H1 (cell line): ENCODE results near the gene SHLD1. TPM values are rescaled to one million over a fixed set of nuclear protein-coding genes. Genes with fewer than 3 reads are reported as not detected.
A peak's percentile ranks its signal among the peaks of the same experiment; 100 is the strongest.

Experiments used
- CBX8 ChIP-seq: fragments of 300-800, 300-1000 bp; sonication (generic); IDR thresholded peaks from 2 replicates; pipeline ENCODE4 v1.7.1; 2016; ENCODE audit warnings: low read depth, low read length, borderline replicate concordance
- CHD1 ChIP-seq: IDR thresholded peaks from 2 replicates; pipeline ENCODE4 v1.6.1; 2012; ENCODE audit warnings: low read depth, low read length, improper control_type of control experiment
- CREB1 ChIP-seq: IDR thresholded peaks from 2 replicates; pipeline ENCODE4 v1.6.1; 2012; ENCODE audit warnings: inconsistent platforms
- EGR1 ChIP-seq: IDR thresholded peaks from 2 replicates; pipeline ENCODE4 v1.6.1; 2011; ENCODE audit warnings: low read depth, low read length, borderline replicate concordance
- EP300 ChIP-seq, 2 experiments: IDR thresholded peaks; 1 replicate in 1 of 2; 2 replicates in 1 of 2; pipeline ENCODE4 v1.6.1; 2011 to 2012; ENCODE audit warnings: low read depth in 2 of 2, low read length in 2 of 2, mild to moderate bottlenecking in 2 of 2, borderline replicate concordance in 1 of 2, inconsistent platforms in 1 of 2, moderate library complexity in 1 of 2
- FOSL1 ChIP-seq: IDR thresholded peaks from 2 replicates; pipeline ENCODE4 v1.6.1; 2011; ENCODE audit warnings: mild to moderate bottlenecking, low read depth, low read length, moderate library complexity; ENCODE audit not compliant: insufficient read depth
- HDAC2 ChIP-seq, 2 experiments: fragments of 300-600 bp in 1 of 2; sonication (generic) in 1 of 2; IDR thresholded peaks; 2 replicates each; pipeline ENCODE4 v1.6.1; 2011 to 2012; ENCODE audit warnings: low read depth in 2 of 2, low read length in 2 of 2, mild to moderate bottlenecking in 2 of 2, moderate library complexity in 2 of 2, borderline replicate concordance in 1 of 2, inconsistent platforms in 1 of 2
- JUN ChIP-seq: IDR thresholded peaks from 2 replicates; pipeline ENCODE4 v1.6.1; 2011; ENCODE audit warnings: low read depth, mild to moderate bottlenecking, improper control_type of control experiment, low read length
- JUND ChIP-seq: IDR thresholded peaks from 2 replicates; pipeline ENCODE4 v1.6.1; 2011; ENCODE audit warnings: mild to moderate bottlenecking, improper control_type of control experiment, low read length
- NRF1 ChIP-seq: IDR thresholded peaks from 2 replicates; pipeline ENCODE4 v1.6.1; 2011; ENCODE audit warnings: mild to moderate bottlenecking, low read depth, low read length, improper control_type of control experiment
- POLR2AphosphoS5 ChIP-seq: IDR thresholded peaks from 2 replicates; pipeline ENCODE4 v1.6.1; 2011; ENCODE audit warnings: low read depth, low read length
- RFX5 ChIP-seq: IDR thresholded peaks from 2 replicates; pipeline ENCODE4 v1.6.1; 2011; ENCODE audit warnings: low read depth, low read length, improper control_type of control experiment, borderline replicate concordance
- SAP30 ChIP-seq: fragments of 300-600 bp; sonication (generic); IDR thresholded peaks from 2 replicates; pipeline ENCODE4 v1.7.1; 2012; ENCODE audit warnings: low read length, moderate library complexity, mild to moderate bottlenecking, inconsistent platforms; ENCODE audit not compliant: insufficient read depth, insufficient replicate concordance
- SIN3A ChIP-seq, 2 experiments: IDR thresholded peaks in 1 of 2; conservative IDR thresholded peaks in 1 of 2; 2 replicates each; pipeline ENCODE4 v1.6.1; 2011 to 2012; ENCODE audit warnings: low read length in 2 of 2, improper control_type of control experiment in 1 of 2, low read depth in 1 of 2, mild to moderate bottlenecking in 1 of 2
- SIRT6 ChIP-seq: IDR thresholded peaks from one replicate; pipeline ENCODE4 v1.7.1; 2012; ENCODE audit warnings: low read length, inconsistent platforms
- SP2 ChIP-seq: IDR thresholded peaks from 2 replicates; pipeline ENCODE4 v1.6.1; 2012; ENCODE audit warnings: mild to moderate bottlenecking, low read length, inconsistent platforms
- SRF ChIP-seq: IDR thresholded peaks from 2 replicates; pipeline ENCODE4 v1.6.1; 2011; ENCODE audit warnings: mild to moderate bottlenecking, low read depth, low read length, moderate library complexity
- TAF1 ChIP-seq: IDR thresholded peaks from 2 replicates; pipeline ENCODE4 v1.6.1; 2011; ENCODE audit warnings: mild to moderate bottlenecking, low read depth, low read length
- TBP ChIP-seq: IDR thresholded peaks from 2 replicates; pipeline ENCODE4 v1.6.1; 2011; ENCODE audit warnings: low read depth, low read length, improper control_type of control experiment
- TEAD4 ChIP-seq: IDR thresholded peaks from 2 replicates; pipeline ENCODE4 v1.6.1; 2012; ENCODE audit warnings: low read depth, low read length, inconsistent platforms, mixed read lengths
- YY1 ChIP-seq: IDR thresholded peaks from 2 replicates; pipeline ENCODE4 v1.6.1; 2011; ENCODE audit warnings: low read depth, mild to moderate bottlenecking, low read length
- ZNF274 ChIP-seq: IDR thresholded peaks from 2 replicates; pipeline ENCODE4 v1.7.0; 2012; ENCODE audit warnings: low read length, borderline replicate concordance; ENCODE audit errors: extremely low read depth
- polyA plus RNA-seq, 7 experiments: library from polyadenylated mRNA; depleted of rRNA in 3 of 7; stranded (reverse) in 5 of 7; unstranded in 2 of 7; fragments of >200 nt in 5 of 7; fragments of 200-250 nt in 2 of 7; gene quantifications; 1 replicate in 5 of 7; 2 replicates in 1 of 7; 4 replicates in 1 of 7; pipeline versions ENCODE4 v1.2.1 to v1.2.3, GENCODE V29; 2011 to 2013; ENCODE audit warnings: missing spikeins in 2 of 7, mixed read lengths in 2 of 7
- total RNA-seq: library from RNA; stranded (reverse); fragmentation: NEBNext Ultra II Directional; extraction: Animal tissue kit (Norgen Biotek cat#: 25700); gene quantifications from 2 replicates; pipeline ENCODE4 v1.2.1, GENCODE V29; 2021
- TF ChIP-seq, protein P1 (sequence below): IDR thresholded peaks from 2 replicates; pipeline ENCODE4 v1.6.1; 2012; ENCODE audit warnings: inconsistent platforms

Gene SHLD1
- total and polyA plus RNA-seq, 2 of the 8 experiments (the other 6 are each of a cell fraction or from before 2014, with no cell fraction given): 4.2 to 6.5 TPM

- TF ChIP-seq SIN3A (conservative IDR thresholded peaks at IDR 0.05 in 1 of 2, IDR thresholded peaks at IDR 0.05 in 1 of 2; ENCODE audit: low read depth in 1 of 2, low read length in 2 of 2) (peak; percentile 11 to 83; a peak in 1 of 4 replicates), EGR1 (0 out of 2 replicates have a peak, but pooled peaks have one; percentile 8), SIRT6 (no peak), NRF1 (no peak), CBX8 (no peak), SAP30 (peak; percentile 78), ZNF274 (no peak), TBP (peak; percentile 83), EP300 (IDR thresholded peaks at IDR 0.05; ENCODE audit: borderline replicate concordance in 1 of 2, low read depth in 2 of 2, low read length in 2 of 2) (no peak), SP2 (no peak), YY1 (peak; percentile 100), HDAC2 (IDR thresholded peaks at IDR 0.05; ENCODE audit: borderline replicate concordance in 1 of 2, low read depth in 2 of 2, low read length in 2 of 2) (no peak), TEAD4 (peak; percentile 7; the same call in 1 of the 2 replicates), JUND (no peak), TAF1 (peak; percentile 95), RFX5 (no peak), FOSL1 (no peak), CHD1 (no peak), SRF (no peak), CREB1 (peak; percentile 67), JUN (no peak), POLR2AphosphoS5 (0 out of 2 replicates have a peak, but pooled peaks have one; percentile 58)
- TF ChIP-seq, protein P1, sequence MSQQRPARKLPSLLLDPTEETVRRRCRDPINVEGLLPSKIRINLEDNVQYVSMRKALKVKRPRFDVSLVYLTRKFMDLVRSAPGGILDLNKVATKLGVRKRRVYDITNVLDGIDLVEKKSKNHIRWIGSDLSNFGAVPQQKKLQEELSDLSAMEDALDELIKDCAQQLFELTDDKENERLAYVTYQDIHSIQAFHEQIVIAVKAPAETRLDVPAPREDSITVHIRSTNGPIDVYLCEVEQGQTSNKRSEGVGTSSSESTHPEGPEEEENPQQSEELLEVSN: no peak; the same call in 1 of the 2 replicates
Observed at GRCh38 chr20:5749952-5750779, at the start of gene SHLD1 (continued).
